Activated naive CD4-positive, alpha-beta T cell treated with anti-CD3 and anti-CD28 coated beads for 36 hours (primary cell): ENCODE measurements around the gene ACTL9. TPM values are rescaled to one million over a fixed set of nuclear protein-coding genes. Genes with fewer than 3 reads are reported as not detected.
A peak's percentile ranks its signal among the peaks of the same experiment; 100 is the strongest.

Source experiments
- CTCF ChIA-PET: fragments of 350-600 bp; sonication (Branson Sonifier 250); formaldehyde crosslinking; loops from one replicate; lab custom pipeline; 2021; ENCODE audit warnings: antibody characterized with exemption; lab: Charles Lee
- DNase-seq: peaks from one replicate; pipeline ENCODE4 v3.0.0-alpha.2; 2020
- H3K27ac Mint-ChIP-seq: one replicate; pipeline ENCODE4 v1.8.0; 2021; ENCODE audit warnings: mild to moderate bottlenecking, mixed read lengths
- H3K27me3 Mint-ChIP-seq: one replicate; pipeline ENCODE4 v1.8.0; 2021; ENCODE audit warnings: low read depth, mixed read lengths
- H3K36me3 Mint-ChIP-seq: one replicate; pipeline ENCODE4 v1.8.0; 2021; ENCODE audit warnings: low read depth, mixed read lengths
- H3K4me1 Mint-ChIP-seq: one replicate; pipeline ENCODE4 v1.8.0; 2021; ENCODE audit warnings: low read depth, mixed read lengths
- H3K4me3 Mint-ChIP-seq: one replicate; pipeline ENCODE4 v1.8.0; 2021; ENCODE audit warnings: mild to moderate bottlenecking, moderate library complexity, mixed read lengths
- H3K9me3 Mint-ChIP-seq: one replicate; pipeline ENCODE4 v1.8.0; 2021; ENCODE audit warnings: mixed read lengths
- intact Hi-C: fragments of 100-400 bp; cut with micrococcal nuclease; formaldehyde crosslinking; loops from one replicate; pipeline ENCODE4 v1.15.1; 2023
- total RNA-seq, 2 experiments: library from RNA; stranded (reverse); gene quantifications; one replicate each; pipeline ENCODE4 v1.2.3, GENCODE V29; 2021

ACTL9 gene
- total RNA-seq, 2 experiments from 2014 or later, result not detected

GRCh38 chr19:8659905-8660304, 38.7 kb downstream of the ACTL9 start:
- Mint-ChIP-seq H3K27ac (no peak overlapping the region), H3K4me1 (peaks cover 15% of the 10 kb centered on the region), H3K36me3 (no peaks in the 10 kb centered on the region), H3K4me3 (no peak overlapping the region), H3K27me3 (no peaks in the 10 kb centered on the region), H3K9me3 (no peaks in the 10 kb centered on the region)
- intact Hi-C loops, result no loop called here
- CTCF ChIA-PET, result interaction anchor here (0.6 to 1.0 kb wide), 2 partner anchors 24 to 34 kb away, joined by 3 read pairs; no protein-coding TSS in a partner anchor
- DNase-seq, result no peak

- CTCF ChIA-PET, result interaction anchor here (5.8 kb wide), 1 partner anchor 36 kb away, joined by 75 read pairs; no protein-coding TSS in a partner anchor
- Mint-ChIP-seq H3K4me1 (peaks cover 13% of the 10 kb centered on the region), H3K9me3 (no peaks in the 10 kb centered on the region), H3K36me3 (no peaks in the 10 kb centered on the region), H3K4me3 (no peak overlapping the region), H3K27ac (no peak overlapping the region), H3K27me3 (no peaks in the 10 kb centered on the region)
- intact Hi-C loops, result no loop called here
- no peak for DNase-seq
These were observed 40.7 kb downstream of the ACTL9 start for GRCh38 chr19:8657869-8658268.

- intact Hi-C loops, result loop anchor here (2.0 kb wide), 1 partner anchor 425 kb away; no protein-coding TSS in a partner anchor
- Mint-ChIP-seq H3K27me3 (no peaks in the 10 kb centered on the region), H3K9me3 (no peaks in the 10 kb centered on the region), H3K4me3 (no peak overlapping the region), H3K4me1 (peaks cover 13% of the 10 kb centered on the region), H3K36me3 (no peaks in the 10 kb centered on the region), H3K27ac (no peak overlapping the region)
- CTCF ChIA-PET, result interaction anchor here (0.7 to 5.8 kb wide), 9 partner anchors 9 to 411 kb away, joined by 3 to 75 read pairs (median 3); no protein-coding TSS in a partner anchor
- peak; percentile 45 for DNase-seq
These were observed 43.3 kb downstream of the ACTL9 start for GRCh38 chr19:8655340-8655709.

GRCh38 chr19:8654591-8655339, 43.8 kb downstream of the ACTL9 start:
- Mint-ChIP-seq H3K27ac (no peak overlapping the region), H3K4me3 (no peak overlapping the region)
- CTCF ChIA-PET, result interaction anchor here (0.6 to 5.8 kb wide), 20 partner anchors 9 to 528 kb away, joined by 3 to 75 read pairs (median 4); partner anchors contain the start of genes ACTL9 and MUC16

GRCh38 chr19:8648240-8648639, 50.4 kb downstream of the ACTL9 start:
- no peak for DNase-seq
- Mint-ChIP-seq H3K9me3 (no peaks in the 10 kb centered on the region), H3K36me3 (no peaks in the 10 kb centered on the region), H3K4me3 (no peak overlapping the region), H3K27me3 (no peaks in the 10 kb centered on the region), H3K27ac (no peak overlapping the region), H3K4me1 (peaks cover 2% of the 10 kb centered on the region)
- CTCF ChIA-PET, result no interaction called here
- intact Hi-C loops, result no loop called here

More at GRCh38 chr19:8654591-8655339, 43.8 kb downstream of the ACTL9 start:
- intact Hi-C loops, result loop anchor here (1.0 to 2.0 kb wide), 2 partner anchors 40 to 426 kb away; no protein-coding TSS in a partner anchor
- DNase-seq, result peak; percentile 71
- Mint-ChIP-seq H3K4me1 (peaks cover 13% of the 10 kb centered on the region), H3K27me3 (no peaks in the 10 kb centered on the region), H3K9me3 (no peaks in the 10 kb centered on the region), H3K36me3 (no peaks in the 10 kb centered on the region)

Other genes with a start within 250 kb of the ACTL9 start
- gene PRAM1, start 196.2 kb downstream of the ACTL9 start, total RNA-seq, result under 1 TPM; 0.40 to 0.45 TPM
- gene ZNF414, start 184.6 kb downstream of the ACTL9 start, total RNA-seq, result 10 to 100 TPM; 19.8 to 24.1 TPM
- gene MYO1F, start 121.4 kb downstream of the ACTL9 start, total RNA-seq, result 1 to 10 TPM; 2.0 to 2.2 TPM
- 1 to 10 TPM; 3.3 to 3.5 TPM for gene ADAMTS10, start 88.1 kb downstream of the ACTL9 start, total RNA-seq
- gene NFILZ, start 68.2 kb downstream of the ACTL9 start, total RNA-seq, result not detected
- not detected for gene OR2Z1, start 22.8 kb upstream of the ACTL9 start, total RNA-seq
- 10 to 100 TPM; 23.9 to 24.4 TPM for gene ZNF558, start 133.5 kb upstream of the ACTL9 start, total RNA-seq
- not detected for gene MBD3L1, start 133.6 kb upstream of the ACTL9 start, total RNA-seq